Measurements from ENCODE around the gene IGF1.
"Not testable (repeated sequence)": the region's sequence is repeated elsewhere in the genome, so short reads cannot be mapped to it uniquely, and the experiment has no call there.

IGF1 gene

GRCh38 chr12:102369876-102370275, 110.5 kb downstream of the IGF1 start:
- DNase-seq (ENCODE audit: insufficient read length) (no peak), FAIRE-seq (no peak)
- TF ChIP-seq POLR2A (IDR thresholded peaks at IDR 0.05; ENCODE audit: low read depth, low read length) (no peak), TAF1 (IDR thresholded peaks at IDR 0.05; ENCODE audit: borderline replicate concordance, low read depth, low read length) (no peak), POLR2AphosphoS5 (IDR thresholded peaks at IDR 0.05; ENCODE audit: low read depth, low read length) (no peak)

GRCh38 chr12:102365365-102365764, 115.0 kb downstream of the IGF1 start:
- DNase-seq (ENCODE audit: insufficient read length): no peak
- FAIRE-seq: no peak
- no peak for TF ChIP-seq POLR2AphosphoS5 (IDR thresholded peaks at IDR 0.05; ENCODE audit: low read depth, low read length)
- TF ChIP-seq POLR2A (IDR thresholded peaks at IDR 0.05; ENCODE audit: low read depth, low read length): no peak
- no peak for TF ChIP-seq TAF1 (IDR thresholded peaks at IDR 0.05; ENCODE audit: borderline replicate concordance, low read depth, low read length)

GRCh38 chr12:102364709-102365108, 115.7 kb downstream of the IGF1 start:
- TF ChIP-seq POLR2A (IDR thresholded peaks at IDR 0.05; ENCODE audit: low read depth, low read length): no peak
- TF ChIP-seq POLR2AphosphoS5 (IDR thresholded peaks at IDR 0.05; ENCODE audit: low read depth, low read length): no peak
- TF ChIP-seq TAF1 (IDR thresholded peaks at IDR 0.05; ENCODE audit: borderline replicate concordance, low read depth, low read length): no peak
- FAIRE-seq (no peak), DNase-seq (ENCODE audit: insufficient read length) (no peak)

- DNase-seq (ENCODE audit: insufficient read length): no peak
- TF ChIP-seq TAF1 (IDR thresholded peaks at IDR 0.05; ENCODE audit: borderline replicate concordance, low read depth, low read length) (no peak), POLR2A (IDR thresholded peaks at IDR 0.05; ENCODE audit: low read depth, low read length) (no peak), POLR2AphosphoS5 (IDR thresholded peaks at IDR 0.05; ENCODE audit: low read depth, low read length) (no peak)
- FAIRE-seq: peak; percentile 54
Observed at GRCh38 chr12:102356690-102357089, 123.7 kb downstream of the IGF1 start.

- not testable (repeated sequence) for FAIRE-seq; DNase-seq (ENCODE audit: insufficient read length)
Observed at GRCh38 chr12:102354281-102354680, 126.1 kb downstream of the IGF1 start.

GRCh38 chr12:102351322-102351721, 129.0 kb downstream of the IGF1 start:
- FAIRE-seq (no peak), DNase-seq (ENCODE audit: insufficient read length) (no peak)
- TF ChIP-seq POLR2A (IDR thresholded peaks at IDR 0.05; ENCODE audit: low read depth, low read length) (no peak), TAF1 (IDR thresholded peaks at IDR 0.05; ENCODE audit: borderline replicate concordance, low read depth, low read length) (no peak), POLR2AphosphoS5 (IDR thresholded peaks at IDR 0.05; ENCODE audit: low read depth, low read length) (no peak)

GRCh38 chr12:102350070-102350469, 130.3 kb downstream of the IGF1 start:
- no peak for DNase-seq (ENCODE audit: insufficient read length)
- no peak for FAIRE-seq
- TF ChIP-seq POLR2AphosphoS5 (IDR thresholded peaks at IDR 0.05; ENCODE audit: low read depth, low read length): no peak
- no peak for TF ChIP-seq POLR2A (IDR thresholded peaks at IDR 0.05; ENCODE audit: low read depth, low read length)
- TF ChIP-seq TAF1 (IDR thresholded peaks at IDR 0.05; ENCODE audit: borderline replicate concordance, low read depth, low read length): no peak

- FAIRE-seq: no peak
- no peak for TF ChIP-seq POLR2AphosphoS5 (IDR thresholded peaks at IDR 0.05; ENCODE audit: low read depth, low read length)
- no peak for TF ChIP-seq TAF1 (IDR thresholded peaks at IDR 0.05; ENCODE audit: borderline replicate concordance, low read depth, low read length)
- no peak for TF ChIP-seq POLR2A (IDR thresholded peaks at IDR 0.05; ENCODE audit: low read depth, low read length)
- no peak for DNase-seq (ENCODE audit: insufficient read length)
Observed at GRCh38 chr12:102349079-102349478, 131.3 kb downstream of the IGF1 start.

- no peak for FAIRE-seq
- TF ChIP-seq POLR2AphosphoS5 (IDR thresholded peaks at IDR 0.05; ENCODE audit: low read depth, low read length) (no peak), POLR2A (IDR thresholded peaks at IDR 0.05; ENCODE audit: low read depth, low read length) (no peak), TAF1 (IDR thresholded peaks at IDR 0.05; ENCODE audit: borderline replicate concordance, low read depth, low read length) (no peak)
Observed at GRCh38 chr12:102347811-102348210, 132.6 kb downstream of the IGF1 start.

More at GRCh38 chr12:102347811-102348210, 132.6 kb downstream of the IGF1 start:
- no peak for DNase-seq (ENCODE audit: insufficient read length)
